GM12891 (cell line): Measurements from ENCODE around the gene CTSW.

ENCODE experiments used
- PAX5 ChIP-seq: IDR thresholded peaks from 2 replicates; pipeline ENCODE4 v1.6.1; 2011; ENCODE audit warnings: low read length, moderate library complexity, mild to moderate bottlenecking; ENCODE audit not compliant: insufficient read depth, severe bottlenecking
- POLR2A ChIP-seq: IDR thresholded peaks from 2 replicates; pipeline ENCODE4 v1.6.1; 2011; ENCODE audit warnings: low read depth, low read length, control low read depth
- POLR2AphosphoS5 ChIP-seq: IDR thresholded peaks from 2 replicates; pipeline ENCODE4 v1.6.1; 2011; ENCODE audit warnings: low read depth, low read length, control low read depth
- POU2F2 ChIP-seq: IDR thresholded peaks from 2 replicates; pipeline ENCODE4 v1.6.1; 2011; ENCODE audit warnings: low read depth, mild to moderate bottlenecking, control low read depth, low read length, moderate library complexity
- SPI1 ChIP-seq: IDR thresholded peaks from 2 replicates; pipeline ENCODE4 v1.6.1; 2011; ENCODE audit warnings: low read depth, low read length, control low read depth
- TAF1 ChIP-seq: IDR thresholded peaks from 2 replicates; pipeline ENCODE4 v1.6.1; 2011; ENCODE audit warnings: low read depth, low read length, control low read depth

DNA sequence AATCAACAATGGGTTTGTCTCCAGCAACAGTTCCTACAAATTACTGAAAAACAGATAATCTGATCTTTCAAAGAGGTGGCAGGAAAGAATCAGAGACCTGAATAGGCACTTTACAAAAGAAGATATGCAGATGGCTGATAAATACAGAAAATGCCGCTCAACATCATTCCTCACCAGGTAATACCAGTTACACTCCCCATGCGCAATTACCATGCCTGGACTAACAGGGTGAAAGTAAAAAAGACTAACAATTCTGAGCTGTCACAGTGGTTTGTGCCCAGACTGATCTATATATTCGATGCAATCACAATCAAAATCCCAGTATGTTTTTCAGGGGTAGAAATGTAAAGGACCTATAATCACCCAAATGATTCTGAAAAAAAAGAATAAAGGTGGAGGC, 35.8 kb upstream of the CTSW start:
- TF ChIP-seq PAX5 = no peak
- no peak for TF ChIP-seq POLR2AphosphoS5
- no peak for TF ChIP-seq POLR2A
- no peak for TF ChIP-seq TAF1
- no peak for TF ChIP-seq POU2F2
- no peak for TF ChIP-seq SPI1
